HG03520 (cell line): ENCODE results near the gene ZBTB17.
"Not testable (repeated sequence)": the region's sequence is repeated elsewhere in the genome, so short reads cannot be mapped to it uniquely, and the experiment has no call there.

Source experiments
- ATAC-seq: cut with Tn5 transposase; IDR thresholded peaks from one replicate; pipeline ENCODE4 v1.9.1; 2021; ENCODE audit warnings: mild to moderate bottlenecking, moderate library complexity; ENCODE audit not compliant: unreplicated experiment

Gene ZBTB17

DNA sequence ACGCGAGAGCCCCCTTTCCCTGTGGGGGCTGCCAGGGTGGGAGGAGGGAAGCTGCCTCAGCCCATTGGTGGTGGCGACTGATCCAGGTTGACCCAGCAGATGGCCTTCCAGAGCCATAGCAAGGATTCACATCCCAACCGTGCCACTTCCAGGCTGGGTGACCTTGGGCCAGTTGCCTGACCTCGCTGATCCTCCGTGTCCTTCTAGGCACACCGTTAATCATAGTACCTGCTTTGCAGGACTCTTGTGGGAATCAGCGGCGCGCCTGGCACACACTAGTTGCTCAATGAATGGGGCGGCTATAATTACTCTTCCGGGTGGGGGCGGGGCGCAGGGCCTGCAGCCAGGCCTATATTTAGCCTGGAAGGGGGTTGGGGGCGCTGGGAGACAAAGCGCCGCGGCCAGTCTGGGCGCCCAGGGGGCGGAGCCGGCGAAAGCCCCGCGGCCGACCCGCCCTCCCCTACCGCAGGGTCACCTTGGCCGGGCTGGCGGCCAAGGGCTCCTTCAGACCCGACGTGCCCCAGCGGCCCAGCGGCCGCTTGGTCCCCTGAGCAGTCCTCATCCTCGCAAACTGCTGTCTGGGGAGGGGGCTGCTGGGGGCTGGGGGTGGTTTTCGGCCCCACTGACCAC is 36.8 kb upstream of the ZBTB17 start:
- no peak for ATAC-seq

- ATAC-seq = no peak
These were observed 36.2 kb upstream of the ZBTB17 start for GRCh38 chr1:16011936-16012589.

GRCh38 chr1:16010837-16011236 is 34.9 kb upstream of the ZBTB17 start:
- no peak for ATAC-seq

GRCh38 chr1:16009678-16010077 is 33.8 kb upstream of the ZBTB17 start:
- ATAC-seq = no peak

- ATAC-seq = no peak
These were observed 33.1 kb upstream of the ZBTB17 start for GRCh38 chr1:16009030-16009460.

DNA sequence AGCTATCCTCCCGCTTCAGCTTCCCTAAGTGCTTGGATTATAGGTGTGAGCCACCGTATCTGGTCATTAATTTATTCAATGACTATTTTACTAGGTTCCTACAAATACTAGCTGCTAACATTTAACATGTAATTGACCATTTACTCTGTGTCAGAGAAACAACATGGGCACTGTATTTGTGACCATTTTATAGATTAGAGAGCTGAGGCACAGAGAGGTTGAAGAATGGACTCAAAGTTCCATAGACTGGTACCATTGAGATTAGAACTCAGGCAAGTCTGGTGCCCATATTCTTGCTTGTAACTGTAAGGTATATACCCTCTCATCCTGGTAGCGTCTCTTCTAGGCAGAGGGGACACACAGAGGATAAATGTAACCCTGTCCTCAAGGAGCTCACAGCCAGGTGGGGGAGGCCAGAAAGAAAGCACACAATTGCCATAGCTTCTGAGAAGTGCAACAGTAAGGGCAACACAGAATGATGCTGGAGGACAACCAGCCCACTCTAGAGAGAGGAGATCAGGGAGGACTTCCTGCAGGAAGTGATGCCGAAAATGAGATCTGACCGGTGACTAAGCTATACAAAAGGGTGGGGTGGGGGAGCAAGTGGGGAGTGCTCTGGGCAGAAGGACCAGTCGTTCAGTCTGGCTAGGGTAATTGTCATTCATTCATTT is 31.9 kb upstream of the ZBTB17 start:
- ATAC-seq = no peak

DNA sequence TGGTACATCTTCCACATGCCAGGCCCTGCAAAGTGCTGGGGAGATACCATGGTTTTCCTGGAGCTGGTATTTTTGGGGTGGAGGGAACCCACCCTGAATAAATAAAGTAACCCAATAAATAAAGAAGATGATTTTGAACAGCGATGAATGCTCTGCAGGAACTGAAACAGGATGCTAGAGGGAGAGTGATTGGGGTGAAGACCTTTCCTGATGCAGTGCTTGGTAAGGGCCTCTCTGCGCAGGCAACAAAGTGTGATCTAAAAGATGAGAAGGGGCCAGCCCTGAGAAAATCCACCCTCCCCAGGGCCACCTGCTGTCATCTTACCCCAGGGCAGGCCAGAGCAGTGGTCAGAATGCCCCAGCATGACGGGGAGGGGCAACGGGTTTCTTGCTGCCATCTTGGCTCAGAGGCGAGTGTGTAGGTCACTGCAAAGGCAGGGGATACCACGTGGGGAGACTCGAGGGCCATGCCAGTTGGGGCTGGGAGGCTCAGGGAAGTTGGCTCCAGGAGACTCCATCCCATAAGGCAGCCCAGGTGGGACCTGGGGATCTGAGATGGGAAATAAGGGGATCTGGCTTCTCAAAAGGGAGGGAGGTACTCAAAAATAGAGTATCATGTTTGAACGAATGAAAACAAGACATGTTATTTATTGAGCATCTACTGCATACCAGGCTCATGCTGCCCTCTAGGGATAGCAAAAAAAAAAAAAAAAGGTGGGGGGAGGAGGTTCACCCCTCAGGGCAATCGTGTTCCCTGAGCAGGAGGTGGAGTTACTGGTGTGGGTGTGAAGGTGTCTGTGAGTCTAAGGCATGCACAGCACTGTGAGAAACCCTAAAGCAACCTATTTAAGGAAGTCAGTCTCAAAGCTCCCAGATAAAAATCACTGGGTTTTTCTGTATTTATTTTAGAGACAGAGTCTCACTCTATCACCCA is 30.9 kb upstream of the ZBTB17 start:
- no peak for ATAC-seq

DNA sequence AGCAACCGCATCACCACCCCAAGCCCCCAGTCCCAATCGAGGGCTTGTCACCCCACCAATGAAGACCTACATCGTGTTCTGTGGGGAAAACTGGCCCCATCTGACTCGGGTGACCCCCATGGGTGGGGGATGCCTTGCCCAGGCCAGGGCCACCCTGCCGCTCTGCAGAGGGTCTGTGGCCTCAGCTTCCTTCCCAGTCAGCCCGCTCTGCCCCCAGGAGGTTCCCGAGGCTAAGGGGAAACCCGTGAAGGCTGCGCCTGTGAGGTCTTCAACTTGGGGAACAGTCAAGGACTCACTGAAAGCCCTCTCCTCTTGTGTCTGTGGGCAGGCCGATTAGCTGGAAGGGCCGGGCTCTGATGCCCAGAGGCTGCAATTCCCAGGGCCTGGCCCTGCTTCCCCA is 30.1 kb upstream of the ZBTB17 start:
- no peak for ATAC-seq

GRCh38 chr1:16005597-16005996 is 29.7 kb upstream of the ZBTB17 start:
- ATAC-seq = no peak

DNA sequence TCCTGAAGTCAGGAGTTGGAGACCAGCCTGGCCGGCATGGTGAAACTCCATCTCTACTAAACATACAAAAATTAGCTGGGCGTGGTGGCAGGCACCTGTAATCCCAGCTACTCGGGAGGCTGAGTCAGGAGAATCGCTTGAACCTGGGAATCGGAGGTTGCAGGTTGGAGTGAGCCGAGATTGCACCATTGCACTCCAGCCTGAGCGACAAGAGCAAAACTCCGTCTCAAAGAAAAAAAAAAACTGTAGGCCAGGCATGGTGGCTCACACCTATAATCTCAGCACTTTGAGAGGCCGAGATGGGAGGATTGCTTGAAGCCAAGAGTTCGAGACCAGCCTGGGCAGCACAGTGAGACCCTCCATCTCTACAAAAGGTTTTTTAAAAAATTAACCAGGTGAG is 25.4 kb upstream of the ZBTB17 start:
- ATAC-seq = not testable (repeated sequence)

GRCh38 chr1:15998929-15999328 is 23.0 kb upstream of the ZBTB17 start:
- no peak for ATAC-seq

GRCh38 chr1:15997637-15998280 is 21.9 kb upstream of the ZBTB17 start:
- ATAC-seq = no peak

GRCh38 chr1:15997076-15997585 is 21.2 kb upstream of the ZBTB17 start:
- no peak for ATAC-seq

- no peak for ATAC-seq
These were observed 18.9 kb upstream of the ZBTB17 start for GRCh38 chr1:15994590-15995351.

DNA sequence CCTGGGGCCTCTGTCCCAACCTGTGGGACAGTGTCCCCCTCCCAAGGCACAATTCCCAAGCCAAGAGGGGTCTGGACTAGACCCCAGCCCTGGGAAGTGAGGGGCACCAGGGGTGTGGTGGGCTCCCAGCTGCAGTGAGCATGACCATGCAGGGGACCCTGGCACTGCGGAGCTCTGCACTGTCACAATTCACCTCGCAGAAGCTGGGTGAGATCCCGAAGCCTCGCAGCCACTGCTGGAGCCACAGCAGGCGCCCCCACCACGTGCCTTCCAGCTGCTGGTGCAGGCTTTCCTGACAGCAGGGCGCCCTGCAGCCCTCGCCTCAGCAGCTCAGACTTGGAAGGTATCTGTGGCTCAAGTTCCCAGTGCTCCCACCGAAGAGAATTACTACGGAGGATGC is 18.2 kb upstream of the ZBTB17 start:
- no peak for ATAC-seq

GRCh38 chr1:15993666-15994065 is 17.8 kb upstream of the ZBTB17 start:
- no peak for ATAC-seq

- ATAC-seq = no peak
These were observed 16.9 kb upstream of the ZBTB17 start for GRCh38 chr1:15992582-15993500.

DNA sequence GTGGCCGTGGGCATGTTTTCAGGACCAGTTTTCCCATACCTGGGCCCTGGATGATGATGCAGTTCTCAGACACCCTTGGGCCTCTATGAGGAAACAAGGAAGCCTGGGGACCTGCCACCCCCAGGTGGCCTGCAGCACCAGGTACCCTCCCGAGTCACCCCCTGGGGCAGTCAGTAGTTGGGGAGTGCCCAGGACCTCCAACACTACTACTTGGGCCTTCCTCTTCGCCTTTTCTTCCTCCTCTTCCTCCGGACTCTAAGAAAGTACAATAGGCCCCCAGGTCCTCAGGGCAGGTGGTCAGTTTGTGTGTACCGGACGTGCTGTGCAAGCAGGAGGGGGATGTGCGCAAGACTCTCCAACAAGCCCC is 16.3 kb upstream of the ZBTB17 start:
- ATAC-seq = no peak
